ENCODE results near the gene ABCA3. TPM values are rescaled to one million over a fixed set of nuclear protein-coding genes. Genes with fewer than 3 reads are reported as not detected.

The ABCA3 gene
- total RNA-seq, 1 experiment from 2014 or later = 9.0 TPM

GRCh38 chr16:2325791-2326190 is 14.7 kb downstream of the ABCA3 start:
- Histone ChIP-seq H3K36me3 (ENCODE audit: insufficient read depth, low read length, poor library complexity, severe bottlenecking) (no peaks in the 10 kb centered on the region), H3K9me3 (ENCODE audit: low read depth, low read length, poor library complexity, severe bottlenecking) (no peaks in the 10 kb centered on the region), H3K4me1 (ENCODE audit: insufficient read depth, low read length, poor library complexity, severe bottlenecking) (no peaks in the 10 kb centered on the region), H3K27ac (ENCODE audit: low read depth, low read length, poor library complexity, severe bottlenecking) (no peak overlapping the region), H3K27me3 (replicated peaks; ENCODE audit: insufficient read depth, low read depth, low read length, poor library complexity) (no peaks in the 10 kb centered on the region), H3K4me3 (ENCODE audit: low read depth, low read length, poor library complexity, severe bottlenecking) (no peak overlapping the region)
- ChIA-PET POLR2A (ENCODE audit: low non-redundant PET) (interaction anchor here (0.6 kb wide), 1 partner anchor 205 kb away, joined by 11 read pairs; the partner anchor contains the start of gene CEMP1), CTCF (no interaction called here)
- intact Hi-C loops (cut with micrococcal nuclease; ENCODE audit: unreplicated experiment) = no loop called here
- no TSS peak for BruUV-seq (replicated peaks)
- TF ChIP-seq EZH2 (IDR thresholded peaks at IDR 0.05; ENCODE audit: borderline replicate concordance, low read depth, low read length, poor library complexity, severe bottlenecking) = no peak
- TF ChIP-seq, protein P1, sequence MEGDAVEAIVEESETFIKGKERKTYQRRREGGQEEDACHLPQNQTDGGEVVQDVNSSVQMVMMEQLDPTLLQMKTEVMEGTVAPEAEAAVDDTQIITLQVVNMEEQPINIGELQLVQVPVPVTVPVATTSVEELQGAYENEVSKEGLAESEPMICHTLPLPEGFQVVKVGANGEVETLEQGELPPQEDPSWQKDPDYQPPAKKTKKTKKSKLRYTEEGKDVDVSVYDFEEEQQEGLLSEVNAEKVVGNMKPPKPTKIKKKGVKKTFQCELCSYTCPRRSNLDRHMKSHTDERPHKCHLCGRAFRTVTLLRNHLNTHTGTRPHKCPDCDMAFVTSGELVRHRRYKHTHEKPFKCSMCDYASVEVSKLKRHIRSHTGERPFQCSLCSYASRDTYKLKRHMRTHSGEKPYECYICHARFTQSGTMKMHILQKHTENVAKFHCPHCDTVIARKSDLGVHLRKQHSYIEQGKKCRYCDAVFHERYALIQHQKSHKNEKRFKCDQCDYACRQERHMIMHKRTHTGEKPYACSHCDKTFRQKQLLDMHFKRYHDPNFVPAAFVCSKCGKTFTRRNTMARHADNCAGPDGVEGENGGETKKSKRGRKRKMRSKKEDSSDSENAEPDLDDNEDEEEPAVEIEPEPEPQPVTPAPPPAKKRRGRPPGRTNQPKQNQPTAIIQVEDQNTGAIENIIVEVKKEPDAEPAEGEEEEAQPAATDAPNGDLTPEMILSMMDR (conservative IDR thresholded peaks at IDR 0.05; ENCODE audit: low read depth, low read length) = no peak
- DNase-seq (ENCODE audit: low spot score) = no peak

DNA sequence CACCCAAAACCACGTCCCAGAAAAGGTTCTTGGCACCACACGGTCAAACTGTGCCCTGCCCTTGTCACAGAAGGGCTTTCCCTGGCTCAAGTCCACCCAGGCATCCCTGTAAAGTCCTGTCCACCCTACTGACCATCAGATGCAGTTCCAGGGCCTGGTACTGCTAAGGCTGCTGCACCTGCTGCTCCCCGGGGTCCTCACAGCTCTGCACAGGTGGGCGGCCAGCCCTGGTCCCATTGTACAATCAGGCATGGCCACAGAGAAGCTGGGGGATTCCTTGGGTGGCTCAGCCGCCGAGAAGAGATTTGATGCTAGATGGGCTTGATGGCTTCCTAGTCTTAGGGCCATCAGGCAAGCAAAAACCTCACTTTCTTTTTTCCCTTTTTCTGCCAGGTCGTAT is 15.3 kb downstream of the ABCA3 start:
- H3K9me3 ChIP-seq (ENCODE audit: low read depth, low read length, poor library complexity, severe bottlenecking) = no peaks in the 10 kb centered on the region
- no peaks in the 10 kb centered on the region for H3K4me1 ChIP-seq (ENCODE audit: insufficient read depth, low read length, poor library complexity, severe bottlenecking)
- DNase-seq (ENCODE audit: low spot score) = no peak
- ChIA-PET POLR2A (ENCODE audit: low non-redundant PET) (no interaction called here), CTCF (no interaction called here)
- no TSS peak for BruUV-seq (replicated peaks)
- H3K27ac ChIP-seq (ENCODE audit: low read depth, low read length, poor library complexity, severe bottlenecking) = no peak overlapping the region
- H3K36me3 ChIP-seq (ENCODE audit: insufficient read depth, low read length, poor library complexity, severe bottlenecking) = no peaks in the 10 kb centered on the region
- no peaks in the 10 kb centered on the region for H3K27me3 ChIP-seq (replicated peaks; ENCODE audit: insufficient read depth, low read depth, low read length, poor library complexity)
- intact Hi-C loops (cut with micrococcal nuclease; ENCODE audit: unreplicated experiment) = no loop called here
- no peak for TF ChIP-seq EZH2 (IDR thresholded peaks at IDR 0.05; ENCODE audit: borderline replicate concordance, low read depth, low read length, poor library complexity, severe bottlenecking)
- TF ChIP-seq, protein P1 (conservative IDR thresholded peaks at IDR 0.05; ENCODE audit: low read depth, low read length) = no peak
- no peak overlapping the region for H3K4me3 ChIP-seq (ENCODE audit: low read depth, low read length, poor library complexity, severe bottlenecking)

DNA sequence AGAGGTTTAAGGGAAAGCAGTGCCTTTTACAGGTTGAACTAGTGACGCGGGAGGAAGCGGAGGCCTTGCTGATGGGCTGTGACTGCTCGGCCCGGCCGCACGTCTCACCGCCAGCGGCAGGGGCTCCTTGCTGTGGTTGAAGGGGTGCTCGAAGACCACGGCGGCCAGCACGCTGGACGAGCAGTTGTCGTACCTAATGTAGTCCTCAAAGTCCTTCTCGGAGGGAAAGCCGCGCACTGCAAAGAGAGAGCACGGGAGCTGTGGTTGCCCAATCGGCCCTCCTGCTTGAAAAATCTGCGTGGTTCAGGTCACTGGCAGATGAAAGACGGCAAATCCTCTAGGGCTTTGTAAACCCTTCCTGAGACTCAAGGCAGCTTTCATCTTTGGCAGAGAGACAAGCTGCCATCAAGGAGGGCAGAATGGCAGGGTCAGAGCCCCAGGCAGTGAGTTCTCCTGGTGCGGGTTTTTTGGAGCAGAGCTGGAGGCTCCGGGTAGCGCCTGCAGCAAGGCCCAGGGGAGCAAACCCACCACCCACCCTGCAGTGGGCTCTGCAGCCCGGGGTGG is 16.1 kb downstream of the ABCA3 start:
- no peaks in the 10 kb centered on the region for H3K4me1 ChIP-seq (ENCODE audit: insufficient read depth, low read length, poor library complexity, severe bottlenecking)
- TF ChIP-seq, protein P1 (conservative IDR thresholded peaks at IDR 0.05; ENCODE audit: low read depth, low read length) = no peak
- no peak for TF ChIP-seq EZH2 (IDR thresholded peaks at IDR 0.05; ENCODE audit: borderline replicate concordance, low read depth, low read length, poor library complexity, severe bottlenecking)
- H3K4me3 ChIP-seq (ENCODE audit: low read depth, low read length, poor library complexity, severe bottlenecking) = no peak overlapping the region
- intact Hi-C loops (cut with micrococcal nuclease; ENCODE audit: unreplicated experiment) = no loop called here
- no peak for DNase-seq (ENCODE audit: low spot score)
- no peaks in the 10 kb centered on the region for H3K36me3 ChIP-seq (ENCODE audit: insufficient read depth, low read length, poor library complexity, severe bottlenecking)
- ChIA-PET POLR2A (ENCODE audit: low non-redundant PET) (no interaction called here), CTCF (no interaction called here)
- BruUV-seq (replicated peaks) = no TSS peak
- H3K27me3 ChIP-seq (replicated peaks; ENCODE audit: insufficient read depth, low read depth, low read length, poor library complexity) = no peaks in the 10 kb centered on the region
- no peak overlapping the region for H3K27ac ChIP-seq (ENCODE audit: low read depth, low read length, poor library complexity, severe bottlenecking)
- H3K9me3 ChIP-seq (ENCODE audit: low read depth, low read length, poor library complexity, severe bottlenecking) = no peaks in the 10 kb centered on the region
